ENCODE results near the gene SV2B. TPM values are rescaled to one million over a fixed set of nuclear protein-coding genes. Genes with fewer than 3 reads are reported as not detected.

The SV2B gene
- total RNA-seq, 1 experiment from 2014 or later: 0.44 TPM

DNA sequence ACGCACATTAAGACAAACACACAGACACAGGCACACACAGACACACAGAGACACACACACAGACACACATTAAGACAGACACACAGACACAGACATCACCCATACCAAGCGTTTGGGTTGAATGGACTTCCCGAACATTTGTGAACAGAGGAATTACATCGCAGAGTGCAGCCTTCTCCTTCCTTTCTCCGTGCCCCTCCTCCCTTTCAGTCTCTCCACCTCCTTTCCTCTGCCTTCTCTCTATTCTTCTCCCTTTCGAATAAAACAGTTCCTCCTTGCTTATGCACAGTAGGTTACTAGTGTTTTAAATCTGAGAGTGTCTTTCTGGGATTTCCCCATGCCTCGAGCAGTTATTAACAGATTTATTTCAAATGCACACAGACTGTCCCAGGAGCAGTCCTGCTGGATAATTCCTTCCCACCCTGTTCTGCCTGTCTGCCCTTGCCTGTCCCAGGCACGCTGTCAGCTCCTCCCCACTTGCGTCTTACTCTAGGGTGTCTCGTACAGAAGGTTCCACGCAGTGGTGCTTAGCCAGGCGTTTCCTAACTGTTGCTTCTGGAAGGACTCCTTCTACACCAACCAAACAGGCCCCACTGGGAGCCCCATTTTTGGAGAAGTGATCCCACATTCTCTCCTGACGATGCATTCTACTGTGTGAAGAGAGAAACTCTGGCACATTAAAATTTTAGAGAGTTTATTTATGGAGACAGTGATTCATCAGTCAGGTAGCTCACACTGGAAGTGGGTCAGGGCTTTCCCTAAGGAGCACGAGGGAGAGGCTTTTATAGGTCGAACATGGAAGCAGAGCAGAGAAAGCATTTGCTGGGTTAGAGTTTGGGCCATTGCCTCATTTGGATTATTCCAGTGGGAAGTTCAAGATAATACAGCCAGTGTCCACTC, 163.8 kb downstream of the SV2B start:
- no peaks in the 10 kb centered on the region for H3K36me3 Mint-ChIP-seq (ENCODE audit: insufficient read depth, unreplicated experiment)
- TF ChIP-seq, protein P1, sequence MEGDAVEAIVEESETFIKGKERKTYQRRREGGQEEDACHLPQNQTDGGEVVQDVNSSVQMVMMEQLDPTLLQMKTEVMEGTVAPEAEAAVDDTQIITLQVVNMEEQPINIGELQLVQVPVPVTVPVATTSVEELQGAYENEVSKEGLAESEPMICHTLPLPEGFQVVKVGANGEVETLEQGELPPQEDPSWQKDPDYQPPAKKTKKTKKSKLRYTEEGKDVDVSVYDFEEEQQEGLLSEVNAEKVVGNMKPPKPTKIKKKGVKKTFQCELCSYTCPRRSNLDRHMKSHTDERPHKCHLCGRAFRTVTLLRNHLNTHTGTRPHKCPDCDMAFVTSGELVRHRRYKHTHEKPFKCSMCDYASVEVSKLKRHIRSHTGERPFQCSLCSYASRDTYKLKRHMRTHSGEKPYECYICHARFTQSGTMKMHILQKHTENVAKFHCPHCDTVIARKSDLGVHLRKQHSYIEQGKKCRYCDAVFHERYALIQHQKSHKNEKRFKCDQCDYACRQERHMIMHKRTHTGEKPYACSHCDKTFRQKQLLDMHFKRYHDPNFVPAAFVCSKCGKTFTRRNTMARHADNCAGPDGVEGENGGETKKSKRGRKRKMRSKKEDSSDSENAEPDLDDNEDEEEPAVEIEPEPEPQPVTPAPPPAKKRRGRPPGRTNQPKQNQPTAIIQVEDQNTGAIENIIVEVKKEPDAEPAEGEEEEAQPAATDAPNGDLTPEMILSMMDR (IDR thresholded peaks at IDR 0.05; ENCODE audit: unreplicated experiment): no peak
- H3K27ac Mint-ChIP-seq (ENCODE audit: low read depth, unreplicated experiment): no peak overlapping the region
- DNase-seq (ENCODE audit: unreplicated experiment): peak; percentile 40
- ChIA-PET CTCF (interaction anchor here (0.6 to 2.9 kb wide), 9 partner anchors 9 to 814 kb away, joined by 3 to 24 read pairs (median 4); no protein-coding TSS in a partner anchor), POLR2A (interaction anchor here (0.9 to 1.8 kb wide), 6 partner anchors 9 to 242 kb away, joined by 3 to 9 read pairs (median 4); partner anchors contain the start of gene VPS33B)
- no peaks in the 10 kb centered on the region for H3K9me3 Mint-ChIP-seq (ENCODE audit: unreplicated experiment)
- H3K27me3 Mint-ChIP-seq (ENCODE audit: insufficient read depth, unreplicated experiment): no peaks in the 10 kb centered on the region
- BruUV-seq (replicated peaks): no TSS peak
- H3K4me1 Mint-ChIP-seq (ENCODE audit: insufficient read depth, unreplicated experiment): no peaks in the 10 kb centered on the region
- intact Hi-C loops (cut with micrococcal nuclease): no loop called here
- no peak overlapping the region for H3K4me3 Mint-ChIP-seq (ENCODE audit: unreplicated experiment)

DNA sequence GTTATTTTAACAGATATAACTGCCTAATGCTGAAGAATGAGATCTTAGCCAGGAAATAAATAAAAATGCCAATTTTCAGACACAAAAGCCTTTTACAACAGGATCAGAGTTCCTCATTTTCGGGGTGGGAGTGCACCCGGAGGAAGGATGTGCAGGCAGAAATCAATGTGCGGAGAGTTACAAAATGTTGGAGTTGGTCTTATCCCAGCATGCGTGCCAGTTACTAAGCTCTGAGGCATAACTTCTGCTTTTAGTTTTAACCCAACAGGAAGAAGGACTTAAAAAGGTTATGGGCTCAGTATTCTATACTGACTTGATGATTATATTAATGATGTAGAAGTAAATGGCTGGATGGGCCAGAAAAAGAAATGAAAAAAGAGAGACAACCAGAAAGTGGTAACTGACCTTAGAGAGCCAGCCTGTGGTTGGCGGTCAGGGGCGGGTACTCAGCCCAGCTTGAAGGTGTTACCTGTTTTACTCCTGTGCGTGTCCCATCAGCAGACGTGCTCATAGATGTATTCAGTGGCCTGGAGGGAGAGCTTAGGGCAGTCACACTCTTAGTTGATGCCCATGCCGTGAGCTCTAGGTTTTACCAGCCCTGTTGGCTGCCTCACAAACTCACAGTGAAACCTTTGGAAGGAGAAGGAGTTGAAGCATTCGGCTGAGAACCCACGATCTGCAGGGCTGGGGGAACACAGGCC, 164.7 kb downstream of the SV2B start:
- DNase-seq (ENCODE audit: unreplicated experiment): no peak
- H3K27me3 Mint-ChIP-seq (ENCODE audit: insufficient read depth, unreplicated experiment): peaks cover under 1% of the 10 kb centered on the region
- H3K36me3 Mint-ChIP-seq (ENCODE audit: insufficient read depth, unreplicated experiment): no peaks in the 10 kb centered on the region
- intact Hi-C loops (cut with micrococcal nuclease): no loop called here
- H3K4me3 Mint-ChIP-seq (ENCODE audit: unreplicated experiment): no peak overlapping the region
- no TSS peak for BruUV-seq (replicated peaks)
- ChIA-PET POLR2A (interaction anchor here (0.9 to 1.8 kb wide), 6 partner anchors 10 to 243 kb away, joined by 3 to 9 read pairs (median 4); partner anchors contain the start of gene VPS33B), CTCF (interaction anchor here (0.6 to 2.9 kb wide), 11 partner anchors 8 to 1106 kb away, joined by 3 to 24 read pairs (median 4); no protein-coding TSS in a partner anchor)
- H3K27ac Mint-ChIP-seq (ENCODE audit: low read depth, unreplicated experiment): no peak overlapping the region
- H3K9me3 Mint-ChIP-seq (ENCODE audit: unreplicated experiment): no peaks in the 10 kb centered on the region
- TF ChIP-seq, protein P1 (IDR thresholded peaks at IDR 0.05; ENCODE audit: unreplicated experiment): no peak
- no peaks in the 10 kb centered on the region for H3K4me1 Mint-ChIP-seq (ENCODE audit: insufficient read depth, unreplicated experiment)

DNA sequence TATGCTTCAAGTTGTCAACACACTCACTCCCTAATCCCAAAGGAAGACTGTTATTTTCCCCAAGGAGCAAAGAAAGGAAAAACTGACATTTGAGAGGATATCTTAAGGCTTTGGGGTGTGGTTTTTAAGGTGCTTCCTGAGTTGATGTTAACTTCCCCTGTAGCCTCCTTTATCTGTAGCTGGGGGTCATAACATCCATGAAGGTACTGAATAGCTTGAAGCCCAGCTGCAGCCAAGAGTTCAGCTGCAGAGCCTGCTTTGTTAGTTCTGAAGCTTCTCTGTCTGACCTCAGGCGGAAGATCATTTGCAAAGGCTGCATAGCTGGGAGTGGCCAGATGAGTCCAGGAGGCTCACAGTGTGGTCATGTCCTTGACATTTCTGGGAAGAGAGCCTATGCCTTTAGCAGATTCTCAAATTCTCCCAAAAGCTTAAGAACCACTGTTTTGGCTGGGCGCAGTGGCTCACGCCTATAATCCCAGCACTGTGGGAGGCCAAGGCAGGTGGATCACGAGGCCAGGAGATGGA, 165.4 kb downstream of the SV2B start:
- ChIA-PET POLR2A (no interaction called here), CTCF (interaction anchor here (0.8 to 2.9 kb wide), 7 partner anchors 18 to 812 kb away, joined by 3 to 24 read pairs (median 4); no protein-coding TSS in a partner anchor)
- H3K27ac Mint-ChIP-seq (ENCODE audit: low read depth, unreplicated experiment): no peak overlapping the region
- peaks cover 4% of the 10 kb centered on the region for H3K4me1 Mint-ChIP-seq (ENCODE audit: insufficient read depth, unreplicated experiment)
- intact Hi-C loops (cut with micrococcal nuclease): no loop called here
- TF ChIP-seq, protein P1 (IDR thresholded peaks at IDR 0.05; ENCODE audit: unreplicated experiment): no peak
- H3K4me3 Mint-ChIP-seq (ENCODE audit: unreplicated experiment): no peak overlapping the region
- H3K36me3 Mint-ChIP-seq (ENCODE audit: insufficient read depth, unreplicated experiment): no peaks in the 10 kb centered on the region
- DNase-seq (ENCODE audit: unreplicated experiment): no peak
- BruUV-seq (replicated peaks): no TSS peak
- no peaks in the 10 kb centered on the region for H3K9me3 Mint-ChIP-seq (ENCODE audit: unreplicated experiment)
- H3K27me3 Mint-ChIP-seq (ENCODE audit: insufficient read depth, unreplicated experiment): peaks cover 8% of the 10 kb centered on the region

DNA sequence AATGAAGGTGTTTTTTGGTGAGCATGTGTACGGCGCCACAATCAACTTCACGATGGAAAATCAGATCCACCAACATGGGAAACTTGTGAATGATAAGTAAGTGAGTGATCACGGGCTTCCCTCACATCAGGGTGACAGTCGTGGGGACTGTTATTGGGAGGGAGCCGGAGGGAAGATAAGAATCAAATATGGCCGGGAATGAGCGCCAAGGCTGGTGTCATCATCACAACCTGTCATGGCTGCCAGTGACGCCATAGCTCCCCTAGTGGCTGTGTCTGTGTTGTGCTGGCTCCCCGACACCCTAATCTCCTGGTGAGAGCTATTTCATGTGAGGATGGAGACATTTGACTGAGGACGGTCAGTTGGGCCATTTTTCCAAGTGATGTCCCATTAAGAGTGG, 168.5 kb downstream of the SV2B start:
- CTCF ChIA-PET: interaction anchor here (0.7 to 2.9 kb wide), 9 partner anchors 22 to 673 kb away, joined by 3 to 35 read pairs (median 3); partner anchors contain the start of gene HDDC3
- Mint-ChIP-seq H3K27me3 (ENCODE audit: insufficient read depth, unreplicated experiment) (peaks cover 28% of the 10 kb centered on the region), H3K27ac (ENCODE audit: low read depth, unreplicated experiment) (no peak overlapping the region), H3K9me3 (ENCODE audit: unreplicated experiment) (no peaks in the 10 kb centered on the region), H3K36me3 (ENCODE audit: insufficient read depth, unreplicated experiment) (no peaks in the 10 kb centered on the region), H3K4me1 (ENCODE audit: insufficient read depth, unreplicated experiment) (peaks cover 9% of the 10 kb centered on the region), H3K4me3 (ENCODE audit: unreplicated experiment) (no peak overlapping the region)
- POLR2A ChIA-PET: no interaction called here
- TF ChIP-seq, protein P1 (IDR thresholded peaks at IDR 0.05; ENCODE audit: unreplicated experiment): peak; percentile 17
- no TSS peak for BruUV-seq (replicated peaks)
- intact Hi-C loops (cut with micrococcal nuclease): no loop called here
- no peak for DNase-seq (ENCODE audit: unreplicated experiment)

All from MCF 10A (cell line).